Measurements from ENCODE around the gene SRGAP1. TPM values are rescaled to one million over a fixed set of nuclear protein-coding genes. Genes with fewer than 3 reads are reported as not detected.

Gene SRGAP1
- total and polyA plus RNA-seq, 2 of the 8 experiments (the other 6 are each of a cell fraction or from before 2014, with no cell fraction given), result 3.2 to 7.3 TPM

- Histone ChIP-seq H4K5ac (ENCODE audit: insufficient read length, low read depth, low read length) (no peak overlapping the region), H3K4me1 (replicated peaks in 1 of 4; ENCODE audit: control insufficient read depth in 3 of 4, insufficient read depth in 4 of 4, low read length in 3 of 4) (no peaks in the 10 kb centered on the region), H3K23me2 (ENCODE audit: low read depth, low read length) (no peaks in the 10 kb centered on the region), H2BK5ac (ENCODE audit: low read depth, low read length) (no peak overlapping the region), H3K36me3 (ENCODE audit: control insufficient read depth in 2 of 4, insufficient read depth in 4 of 4, low read length in 3 of 4) (no peaks in the 10 kb centered on the region; a peak in 1 of 8 replicates), H2BK12ac (ENCODE audit: low read depth, low read length) (no peak overlapping the region), H3K9ac (replicated peaks in 1 of 4; ENCODE audit: extremely low read depth in 1 of 4, low read depth in 3 of 4, low read length in 3 of 4) (no peak overlapping the region), H3K4ac (replicated peaks; ENCODE audit: insufficient read length, low read depth, low read length) (no peak overlapping the region), H3K4me2 (ENCODE audit: insufficient read depth in 1 of 2, low read depth in 2 of 2, low read length in 2 of 2) (no peak overlapping the region), H3K27ac (ENCODE audit: low read depth, low read length) (no peak overlapping the region), H3K79me1 (ENCODE audit: low read depth, low read length) (no peaks in the 10 kb centered on the region), H3K18ac (ENCODE audit: extremely low read depth, low read length) (no peak overlapping the region), H4K20me1 (replicated peaks in 1 of 2; ENCODE audit: control insufficient read depth in 1 of 2, insufficient read depth in 2 of 2, low read length in 2 of 2) (no peaks in the 10 kb centered on the region), H3K56ac (replicated peaks; ENCODE audit: insufficient read length, low read depth, low read length) (no peak overlapping the region), H2BK15ac (ENCODE audit: low read length) (no peak overlapping the region), H4K91ac (replicated peaks; ENCODE audit: insufficient read length, low read length) (no peak overlapping the region), H2BK20ac (ENCODE audit: low read length) (no peak overlapping the region), H2AFZ (ENCODE audit: low read length) (no peak overlapping the region), H3K23ac (ENCODE audit: insufficient read length) (no peak overlapping the region), H2AK5ac (ENCODE audit: low read depth, low read length) (no peak overlapping the region), H3K9me3 (ENCODE audit: insufficient read depth in 2 of 2, low read depth in 1 of 2, low read length in 1 of 2) (peaks cover 3 to 5% of the 10 kb centered on the region in 2 experiments; a peak in 2 of 4 replicates), H3K79me2 (ENCODE audit: control insufficient read depth in 1 of 2, insufficient read depth in 2 of 2, low read length in 2 of 2) (no peaks in the 10 kb centered on the region), H2BK120ac (replicated peaks; ENCODE audit: low read depth, low read length) (no peak overlapping the region), H4K8ac (ENCODE audit: extremely low read depth, insufficient read depth, low read length) (no peak overlapping the region), H3K27me3 (replicated peaks in 1 of 4; ENCODE audit: control insufficient read depth in 3 of 4, extremely low read depth in 1 of 4, insufficient read depth in 3 of 4, low read length in 3 of 4) (no peaks in the 10 kb centered on the region), H3K4me3 (ENCODE audit: extremely low read depth in 1 of 4, insufficient read depth in 2 of 4, low read depth in 3 of 4, low read length in 4 of 4) (no peak overlapping the region), H3K14ac (ENCODE audit: insufficient read length) (no peak overlapping the region)
- no peak for DNase-seq (ENCODE audit: low read depth in 1 of 2, low spot score in 2 of 2)
- no peak for FAIRE-seq
- ChIA-PET POLR2A (ENCODE audit: partially characterized antibody) (no interaction called here), CTCF (ENCODE audit: partially characterized antibody) (no interaction called here)
- 95% methylated on average over 2 of the region's 2 CpGs; no CpG with 5 or more reads in 1 of the 2 experiments for WGBS, 2 experiments (ENCODE audit: extremely low coverage in 1 of 2, insufficient coverage in 1 of 2, insufficient read length in 1 of 2, insufficient replicate concordance in 2 of 2, low coverage in 1 of 2, low lambda C conversion rate in 2 of 2, missing lambda C conversion rate in 1 of 2)
- no peak for TF ChIP-seq TAF7 (optimal IDR thresholded peaks at IDR 0.05; ENCODE audit: borderline replicate concordance, low read depth, low read length)
- TF ChIP-seq SRF (IDR thresholded peaks at IDR 0.05; ENCODE audit: low read depth, low read length), result no peak
Measured at GRCh38 chr12:64007853-64008252, 163.4 kb downstream of the SRGAP1 start.
